ENCODE measurements around the gene CCDC122. TPM values are rescaled to one million over a fixed set of nuclear protein-coding genes. Genes with fewer than 3 reads are reported as not detected.

The CCDC122 gene
- total RNA-seq, 1 experiment from 2014 or later = 6.2 TPM

DNA sequence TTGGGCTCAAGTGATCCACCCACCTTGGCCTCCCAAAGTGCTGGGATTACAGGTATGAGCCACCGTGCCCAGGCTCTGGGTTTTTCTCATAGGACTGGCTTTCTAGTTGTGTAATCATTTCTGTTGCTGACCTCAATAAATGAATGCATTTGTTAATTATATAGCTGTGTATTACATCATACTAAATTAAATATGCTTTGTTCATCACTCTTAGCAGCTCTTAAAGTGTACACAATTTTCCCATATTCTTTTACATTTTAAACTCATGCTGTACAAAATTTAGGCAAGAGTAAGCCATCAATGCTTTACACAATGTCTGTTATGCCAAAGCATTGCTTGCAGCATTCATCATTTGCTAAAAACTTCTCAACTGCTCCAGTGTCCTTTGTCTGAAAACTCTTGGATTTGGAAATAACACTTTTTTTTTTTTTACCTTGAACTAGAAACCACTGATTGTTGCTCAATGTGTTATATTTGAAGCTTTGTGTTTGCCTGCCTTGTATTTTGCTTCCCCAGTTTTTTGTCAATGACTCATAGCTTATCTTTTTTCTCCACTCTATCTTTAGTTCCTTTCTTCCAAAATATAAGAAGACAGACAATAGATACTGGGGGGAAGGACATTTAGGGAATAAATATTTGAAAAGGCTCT, 31.4 kb downstream of the CCDC122 start:
- intact Hi-C loops (cut with micrococcal nuclease; ENCODE audit: unreplicated experiment) = no loop called here
- Mint-ChIP-seq H3K4me1 (ENCODE audit: low read depth, unreplicated experiment) (peaks cover 10% of the 10 kb centered on the region), H3K4me3 (ENCODE audit: low read depth, unreplicated experiment) (no peak overlapping the region), H3K27ac (ENCODE audit: unreplicated experiment) (no peak overlapping the region), H3K27me3 (ENCODE audit: unreplicated experiment) (no peaks in the 10 kb centered on the region), H3K9me3 (ENCODE audit: low read depth, unreplicated experiment) (peaks cover 10% of the 10 kb centered on the region), H3K36me3 (ENCODE audit: insufficient read depth, unreplicated experiment) (peaks cover 9% of the 10 kb centered on the region)
- TF ChIP-seq, protein P1, sequence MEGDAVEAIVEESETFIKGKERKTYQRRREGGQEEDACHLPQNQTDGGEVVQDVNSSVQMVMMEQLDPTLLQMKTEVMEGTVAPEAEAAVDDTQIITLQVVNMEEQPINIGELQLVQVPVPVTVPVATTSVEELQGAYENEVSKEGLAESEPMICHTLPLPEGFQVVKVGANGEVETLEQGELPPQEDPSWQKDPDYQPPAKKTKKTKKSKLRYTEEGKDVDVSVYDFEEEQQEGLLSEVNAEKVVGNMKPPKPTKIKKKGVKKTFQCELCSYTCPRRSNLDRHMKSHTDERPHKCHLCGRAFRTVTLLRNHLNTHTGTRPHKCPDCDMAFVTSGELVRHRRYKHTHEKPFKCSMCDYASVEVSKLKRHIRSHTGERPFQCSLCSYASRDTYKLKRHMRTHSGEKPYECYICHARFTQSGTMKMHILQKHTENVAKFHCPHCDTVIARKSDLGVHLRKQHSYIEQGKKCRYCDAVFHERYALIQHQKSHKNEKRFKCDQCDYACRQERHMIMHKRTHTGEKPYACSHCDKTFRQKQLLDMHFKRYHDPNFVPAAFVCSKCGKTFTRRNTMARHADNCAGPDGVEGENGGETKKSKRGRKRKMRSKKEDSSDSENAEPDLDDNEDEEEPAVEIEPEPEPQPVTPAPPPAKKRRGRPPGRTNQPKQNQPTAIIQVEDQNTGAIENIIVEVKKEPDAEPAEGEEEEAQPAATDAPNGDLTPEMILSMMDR (IDR thresholded peaks at IDR 0.05; ENCODE audit: unreplicated experiment) = no peak
- CTCF ChIA-PET = interaction anchor here (0.7 kb wide), 1 partner anchor 30 kb away, joined by 3 read pairs; no protein-coding TSS in a partner anchor
- BruUV-seq (replicated peaks) = no TSS peak
- DNase-seq = no peak

DNA sequence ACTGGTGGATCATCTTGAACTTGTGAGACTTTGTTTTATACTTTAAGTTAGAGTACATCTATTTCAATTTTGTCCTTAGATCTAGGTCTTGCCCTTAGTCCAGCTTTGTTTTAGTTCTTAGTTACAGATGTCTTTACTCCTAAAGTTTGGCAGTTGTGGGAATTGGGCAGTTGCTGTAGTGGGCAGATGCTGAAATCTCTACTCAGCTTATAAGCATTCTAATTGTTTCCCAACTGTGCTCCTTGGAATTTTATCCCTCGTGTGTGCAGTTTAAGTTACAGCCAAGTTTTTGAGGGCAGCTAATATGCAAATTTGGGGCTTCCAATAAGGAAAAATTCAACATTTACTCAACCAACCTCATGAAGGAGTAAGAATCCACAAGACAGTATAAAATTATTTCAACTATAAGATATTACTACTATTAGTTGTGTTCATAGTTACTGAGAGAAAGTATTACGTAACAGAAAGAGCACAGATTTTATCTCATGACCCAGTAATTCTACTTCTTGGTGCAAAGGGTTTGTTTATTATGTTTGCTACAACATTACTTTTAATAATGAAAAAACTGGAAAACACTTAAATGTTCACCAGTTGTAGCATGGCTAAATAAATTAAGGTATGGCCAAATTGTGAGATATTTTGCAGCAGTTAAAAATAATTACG, 32.9 kb downstream of the CCDC122 start:
- CTCF ChIA-PET = no interaction called here
- no peak overlapping the region for H3K27ac Mint-ChIP-seq (ENCODE audit: unreplicated experiment)

DNA sequence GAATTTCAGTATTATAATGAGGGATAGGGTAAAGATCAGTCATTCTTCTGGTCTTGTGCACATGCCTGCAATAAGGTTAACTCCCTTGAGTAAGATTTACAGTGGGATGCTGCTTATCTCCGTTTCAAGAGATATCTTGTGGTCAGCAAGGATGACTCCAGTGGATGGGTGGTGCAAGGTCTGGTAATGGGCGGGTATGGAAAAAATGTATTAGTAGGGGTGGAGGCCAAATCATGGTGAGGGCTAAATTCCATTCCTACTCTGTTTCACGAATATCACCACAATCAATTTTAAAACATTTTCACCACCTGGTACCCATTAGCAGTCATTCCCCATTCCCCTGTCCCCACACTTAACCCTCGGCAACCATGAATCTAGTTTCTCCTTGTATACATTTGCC, 40.6 kb downstream of the CCDC122 start:
- H3K4me1 Mint-ChIP-seq (ENCODE audit: low read depth, unreplicated experiment) = no peaks in the 10 kb centered on the region
- TF ChIP-seq, protein P1 (IDR thresholded peaks at IDR 0.05; ENCODE audit: unreplicated experiment) = no peak
- H3K36me3 Mint-ChIP-seq (ENCODE audit: insufficient read depth, unreplicated experiment) = no peaks in the 10 kb centered on the region
- H3K4me3 Mint-ChIP-seq (ENCODE audit: low read depth, unreplicated experiment) = no peak overlapping the region
- DNase-seq = no peak
- no peaks in the 10 kb centered on the region for H3K27me3 Mint-ChIP-seq (ENCODE audit: unreplicated experiment)
- H3K27ac Mint-ChIP-seq (ENCODE audit: unreplicated experiment) = no peak overlapping the region
- CTCF ChIA-PET = no interaction called here
- no peaks in the 10 kb centered on the region for H3K9me3 Mint-ChIP-seq (ENCODE audit: low read depth, unreplicated experiment)
- intact Hi-C loops (cut with micrococcal nuclease; ENCODE audit: unreplicated experiment) = no loop called here
- BruUV-seq (replicated peaks) = no TSS peak

More for the DNA sequence above, 32.9 kb downstream of the CCDC122 start:
- Mint-ChIP-seq H3K9me3 (ENCODE audit: low read depth, unreplicated experiment) (peaks cover 4% of the 10 kb centered on the region), H3K36me3 (ENCODE audit: insufficient read depth, unreplicated experiment) (peaks cover 9% of the 10 kb centered on the region), H3K4me1 (ENCODE audit: low read depth, unreplicated experiment) (peaks cover 10% of the 10 kb centered on the region), H3K4me3 (ENCODE audit: low read depth, unreplicated experiment) (no peak overlapping the region), H3K27me3 (ENCODE audit: unreplicated experiment) (no peaks in the 10 kb centered on the region)
- intact Hi-C loops (cut with micrococcal nuclease; ENCODE audit: unreplicated experiment) = no loop called here
- DNase-seq = no peak
- TF ChIP-seq, protein P1 (IDR thresholded peaks at IDR 0.05; ENCODE audit: unreplicated experiment) = no peak
- no TSS peak for BruUV-seq (replicated peaks)

DNA sequence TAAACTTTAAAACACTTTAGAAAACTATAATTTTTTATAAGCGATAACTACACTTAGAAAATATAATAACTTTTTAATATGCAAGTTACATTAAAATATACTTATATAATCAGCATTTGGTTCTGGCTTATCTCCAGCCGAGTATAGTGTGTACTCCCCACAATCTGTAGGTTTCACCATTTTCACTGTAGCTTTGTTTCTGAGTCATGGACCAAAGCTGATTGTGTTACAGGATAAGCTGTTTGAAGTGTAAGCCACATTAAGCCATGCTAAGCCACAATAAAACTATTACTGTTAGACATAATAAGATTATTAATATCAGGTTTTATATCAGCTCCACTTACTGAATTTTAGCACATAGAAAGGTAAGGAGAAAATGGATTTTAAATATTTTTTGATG, 43.8 kb downstream of the CCDC122 start:
- H3K27ac Mint-ChIP-seq (ENCODE audit: unreplicated experiment) = no peak overlapping the region
- TF ChIP-seq, protein P1 (IDR thresholded peaks at IDR 0.05; ENCODE audit: unreplicated experiment) = no peak
- intact Hi-C loops (cut with micrococcal nuclease; ENCODE audit: unreplicated experiment) = no loop called here
- no peak overlapping the region for H3K4me3 Mint-ChIP-seq (ENCODE audit: low read depth, unreplicated experiment)
- CTCF ChIA-PET = no interaction called here
- no peaks in the 10 kb centered on the region for H3K4me1 Mint-ChIP-seq (ENCODE audit: low read depth, unreplicated experiment)
- no peaks in the 10 kb centered on the region for H3K27me3 Mint-ChIP-seq (ENCODE audit: unreplicated experiment)
- no peak for DNase-seq
- no peaks in the 10 kb centered on the region for H3K9me3 Mint-ChIP-seq (ENCODE audit: low read depth, unreplicated experiment)
- no peaks in the 10 kb centered on the region for H3K36me3 Mint-ChIP-seq (ENCODE audit: insufficient read depth, unreplicated experiment)
- no TSS peak for BruUV-seq (replicated peaks)

Data from Calu3 (cell line).